Activated CD4-positive, alpha-beta T cell treated with anti-CD3 and anti-CD28 coated beads, Interleukin-2, amount 10 ng/mL, durations not matched to agents 7 days and 5 days (primary cell): ENCODE measurements around the gene FBLL1. TPM values are rescaled to one million over a fixed set of nuclear protein-coding genes. Genes with fewer than 3 reads are reported as not detected.

Source experiments
- microRNA-seq: library from miRNA; unstranded; fragments of <30 nt; microRNA quantifications from one replicate; pipeline ENCODE4 v1.2.0, GENCODE V29; 2021; ENCODE audit warnings: borderline microRNAs expressed, borderline replicate concordance
- total RNA-seq, 2 experiments: library from RNA; stranded (reverse); gene quantifications; one replicate each; pipeline ENCODE4 v1.2.3, GENCODE V29; 2021

FBLL1 gene
- total RNA-seq, 2 experiments from 2014 or later, result not detected

Small RNA genes within 50 kb of the gene (microRNA-seq; reads per million reads assigned to microRNA genes)
- gene MIR103A1, result not detected
- gene MIR103B1, result not detected

Other genes starting within 250 kb of the FBLL1 start
- gene WWC1, start 237.7 kb upstream of the FBLL1 start, total RNA-seq, result under 1 TPM; 0.04 to 0.60 TPM
- gene RARS1, start 42.8 kb upstream of the FBLL1 start, total RNA-seq, result 10 to 100 TPM; 68.2 to 70.5 TPM
- gene PANK3, start 50.1 kb downstream of the FBLL1 start, total RNA-seq, result 10 to 100 TPM; 42.4 to 47.3 TPM